ENCODE data around the gene LUM. TPM values are rescaled to one million over a fixed set of nuclear protein-coding genes. Genes with fewer than 3 reads are reported as not detected.

LUM gene
- total RNA-seq, 1 donor from 2014 or later, result not detected

DNA sequence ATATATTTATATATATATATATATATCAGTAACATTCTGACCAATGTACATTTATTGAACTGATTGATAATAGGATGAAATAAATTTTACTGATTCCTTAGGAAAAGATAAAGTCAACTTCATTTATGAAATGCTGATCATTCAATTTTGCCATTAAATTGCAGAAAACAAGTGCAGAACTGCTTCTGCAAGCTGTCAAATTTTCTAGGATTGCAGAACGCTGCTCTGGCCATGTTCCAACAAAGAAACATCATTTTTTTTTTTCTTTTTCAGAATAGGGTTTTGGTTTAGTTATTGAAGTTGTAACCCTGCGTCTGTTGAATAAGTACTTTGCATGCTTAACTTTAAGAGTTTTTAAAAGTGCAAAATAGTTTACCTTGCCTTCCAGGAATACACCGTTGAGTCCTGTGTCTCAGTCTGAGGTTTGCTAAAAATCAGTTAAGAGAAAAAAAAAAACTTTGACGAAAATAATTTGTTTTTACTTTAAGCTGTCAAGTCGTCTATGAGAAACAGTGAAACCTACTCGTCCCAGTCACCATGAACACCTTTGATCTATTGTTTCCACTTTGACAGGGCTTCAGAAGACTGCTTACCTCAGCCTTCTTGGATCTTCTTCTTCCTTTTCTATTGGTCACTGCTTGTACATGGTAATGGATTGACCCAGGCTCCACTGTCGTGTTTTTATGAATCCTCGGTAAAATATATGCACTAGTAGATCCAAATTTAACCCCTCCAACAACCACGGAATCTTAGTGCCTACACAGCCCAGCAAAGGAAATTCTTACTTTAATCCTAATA is 53.7 kb downstream of the LUM start, which contains the start of gene KERA:
Gene KERA, minus strand, starts transcription at position 657 of the 798 bp plus-strand sequence. CDS start 1,743 bp downstream, outside the sequence.
- no peak within 1 kb of the TSS for H3K4me3 Mint-ChIP-seq (ENCODE audit: low read depth)
- no peaks in the 10 kb centered on the region for H3K4me1 Mint-ChIP-seq (ENCODE audit: low read depth)
- no peaks in the 10 kb centered on the region for H3K9me3 Mint-ChIP-seq
- H3K27ac Mint-ChIP-seq, result no peak within 1 kb of the TSS
- DNase-seq (ENCODE audit: low spot score), result no peak
- intact Hi-C loops (cut with micrococcal nuclease), result no loop called here
- H3K36me3 Mint-ChIP-seq (ENCODE audit: low read depth), result no peaks in the 10 kb centered on the region
- H3K27me3 Mint-ChIP-seq (ENCODE audit: low read depth), result no peaks in the 10 kb centered on the region

DNA sequence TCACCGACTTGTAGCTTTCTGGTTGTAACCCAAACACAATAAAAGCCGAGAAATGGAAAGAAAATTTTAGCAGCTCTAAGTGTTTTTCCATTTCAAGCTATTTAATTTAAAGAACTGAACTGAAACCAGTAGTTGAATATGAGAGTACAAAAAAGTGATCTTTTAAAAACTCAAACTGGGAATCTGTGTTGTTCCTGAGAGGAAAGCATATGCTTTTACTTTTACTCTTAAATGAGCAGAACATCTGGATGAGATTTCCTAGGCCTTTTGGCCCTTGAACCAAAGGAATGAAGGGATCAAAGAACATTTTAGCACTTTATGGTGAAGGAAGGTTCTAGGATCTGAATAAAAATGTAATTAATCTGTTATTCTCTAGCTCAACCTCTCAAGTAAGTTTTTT is 54.8 kb downstream of the LUM start:
- Mint-ChIP-seq H3K4me1 (ENCODE audit: low read depth) (no peaks in the 10 kb centered on the region), H3K27ac (no peak overlapping the region), H3K4me3 (ENCODE audit: low read depth) (no peak overlapping the region), H3K9me3 (no peaks in the 10 kb centered on the region), H3K27me3 (ENCODE audit: low read depth) (no peaks in the 10 kb centered on the region), H3K36me3 (ENCODE audit: low read depth) (no peaks in the 10 kb centered on the region)
- no peak for DNase-seq (ENCODE audit: low spot score)
- intact Hi-C loops (cut with micrococcal nuclease), result no loop called here

DNA sequence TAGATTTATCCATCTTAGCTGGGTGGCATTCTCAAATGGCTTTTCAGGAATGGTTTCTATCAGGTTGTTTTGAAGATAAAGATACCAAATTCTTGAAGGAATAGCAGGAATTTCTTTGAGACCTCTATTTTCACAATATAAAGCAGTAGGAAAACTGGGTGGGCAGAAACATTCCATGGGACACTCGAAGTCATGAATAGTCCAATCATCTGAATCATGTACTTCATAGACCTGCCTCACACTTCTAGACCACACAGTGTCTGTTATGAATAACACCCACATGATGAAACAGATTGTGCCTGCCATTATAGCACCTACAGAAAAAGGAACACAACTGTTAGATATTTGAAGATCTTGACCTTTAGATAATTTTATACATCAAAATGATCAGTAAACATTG is 55.3 kb downstream of the LUM start:
- Mint-ChIP-seq H3K27me3 (ENCODE audit: low read depth) (no peaks in the 10 kb centered on the region), H3K9me3 (no peaks in the 10 kb centered on the region), H3K27ac (no peak overlapping the region), H3K4me3 (ENCODE audit: low read depth) (no peak overlapping the region), H3K36me3 (ENCODE audit: low read depth) (no peaks in the 10 kb centered on the region), H3K4me1 (ENCODE audit: low read depth) (no peaks in the 10 kb centered on the region)
- DNase-seq (ENCODE audit: low spot score), result no peak
- intact Hi-C loops (cut with micrococcal nuclease), result no loop called here

- Mint-ChIP-seq H3K36me3 (ENCODE audit: low read depth) (no peaks in the 10 kb centered on the region), H3K4me3 (ENCODE audit: low read depth) (no peak overlapping the region), H3K27ac (no peak overlapping the region), H3K4me1 (ENCODE audit: low read depth) (no peaks in the 10 kb centered on the region), H3K9me3 (no peaks in the 10 kb centered on the region), H3K27me3 (ENCODE audit: low read depth) (no peaks in the 10 kb centered on the region)
- DNase-seq (ENCODE audit: low spot score), result no peak
- intact Hi-C loops (cut with micrococcal nuclease), result no loop called here
Measured at GRCh38 chr12:91053951-91054715, 57.2 kb downstream of the LUM start.

Other genes with a start within 250 kb of the LUM start
- not detected in 2 replicates for gene CCER1, start 156.3 kb downstream of the LUM start, total RNA-seq
- not detected in 2 replicates for gene EPYC, start 106.5 kb downstream of the LUM start, total RNA-seq
- gene KERA, start 53.5 kb downstream of the LUM start, total RNA-seq, result not detected in 2 replicates
- gene DCN, start 71.3 kb upstream of the LUM start, total RNA-seq, result not detected in 2 replicates